ENCODE results near the gene SH2D4B.

The SH2D4B gene

GRCh38 chr10:80609331-80609730, 71.6 kb downstream of the SH2D4B start:
- H3K4me3 ChIP-seq (ENCODE audit: low read length), result no peak overlapping the region

GRCh38 chr10:80611481-80612185, 73.9 kb downstream of the SH2D4B start:
- H3K27me3 ChIP-seq (ENCODE audit: insufficient read depth, low read length), result no peaks in the 10 kb centered on the region
- H3K4me1 ChIP-seq (ENCODE audit: insufficient read depth, low read length), result no peaks in the 10 kb centered on the region
- no peaks in the 10 kb centered on the region for H3K36me3 ChIP-seq (ENCODE audit: insufficient read depth, low read length)
- no peaks in the 10 kb centered on the region for H3K9me3 ChIP-seq (ENCODE audit: low read length)
- H3K4me3 ChIP-seq (ENCODE audit: low read length), result no peak overlapping the region
- no peak overlapping the region for H2AFZ ChIP-seq (ENCODE audit: low read depth, low read length)

More at GRCh38 chr10:80609331-80609730, 71.6 kb downstream of the SH2D4B start:
- H2AFZ ChIP-seq (ENCODE audit: low read depth, low read length), result no peak overlapping the region
- no peaks in the 10 kb centered on the region for H3K36me3 ChIP-seq (ENCODE audit: insufficient read depth, low read length)
- H3K27me3 ChIP-seq (ENCODE audit: insufficient read depth, low read length), result no peaks in the 10 kb centered on the region
- no peaks in the 10 kb centered on the region for H3K4me1 ChIP-seq (ENCODE audit: insufficient read depth, low read length)
- H3K9me3 ChIP-seq (ENCODE audit: low read length), result no peaks in the 10 kb centered on the region

DNA sequence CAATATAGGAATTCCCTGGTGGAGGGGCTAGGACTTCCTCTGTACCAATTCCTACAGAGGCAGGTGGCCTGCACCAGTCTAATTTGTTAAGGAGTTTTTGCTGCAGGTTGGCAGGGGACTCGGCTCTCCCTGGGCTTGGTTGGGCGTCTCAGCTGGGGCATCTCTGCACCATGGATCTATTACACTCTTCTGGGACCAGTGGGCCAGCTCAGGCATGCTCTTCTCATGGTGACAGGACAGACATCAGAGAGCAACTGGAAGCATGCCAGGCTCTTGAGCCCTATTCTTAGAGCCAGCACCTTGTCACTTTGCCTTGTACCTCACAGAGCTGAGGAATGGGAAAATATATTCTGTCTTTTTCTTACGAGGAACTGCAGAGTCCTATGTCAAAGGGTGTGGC, 74.6 kb downstream of the SH2D4B start:
- no peak overlapping the region for H3K4me3 ChIP-seq (ENCODE audit: low read length)
- H3K9me3 ChIP-seq (ENCODE audit: low read length), result no peaks in the 10 kb centered on the region
- H3K4me1 ChIP-seq (ENCODE audit: insufficient read depth, low read length), result no peaks in the 10 kb centered on the region
- no peaks in the 10 kb centered on the region for H3K36me3 ChIP-seq (ENCODE audit: insufficient read depth, low read length)
- no peak overlapping the region for H2AFZ ChIP-seq (ENCODE audit: low read depth, low read length)
- H3K27me3 ChIP-seq (ENCODE audit: insufficient read depth, low read length), result no peaks in the 10 kb centered on the region

DNA sequence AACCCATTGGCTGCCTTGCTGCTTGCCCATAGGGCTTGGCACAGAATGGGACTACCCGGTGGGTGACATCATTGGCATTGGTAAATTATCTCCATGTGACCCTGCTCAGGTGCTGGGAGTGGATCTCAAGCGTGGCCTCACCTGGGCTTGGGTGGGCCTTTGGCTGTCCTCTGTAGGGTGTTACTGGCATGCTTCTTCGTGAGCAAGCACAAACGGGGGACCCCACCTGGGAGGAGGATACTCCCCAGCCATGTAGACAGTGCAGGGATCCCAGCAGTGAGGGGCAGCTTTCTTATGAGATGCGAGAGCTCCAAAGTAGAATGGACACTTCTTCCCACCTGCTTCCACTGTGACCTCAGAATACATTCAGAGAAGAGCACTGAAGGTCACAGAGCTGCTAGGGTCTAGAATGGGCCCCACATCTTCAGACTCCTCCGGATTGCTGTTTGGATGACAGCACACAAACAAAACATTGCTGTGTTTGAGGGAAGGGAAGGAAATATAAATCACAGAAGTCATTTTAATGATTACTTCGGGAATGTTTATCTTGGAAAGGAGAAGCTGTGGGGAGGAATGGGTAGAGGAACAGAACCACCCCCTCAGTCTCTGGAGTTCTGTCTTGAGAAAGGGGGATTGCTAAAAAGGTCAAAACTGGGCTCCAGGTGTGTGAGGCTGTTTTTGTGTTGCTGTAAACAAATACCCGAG, 75.9 kb downstream of the SH2D4B start:
- H3K4me1 ChIP-seq (ENCODE audit: insufficient read depth, low read length), result no peaks in the 10 kb centered on the region
- H3K27me3 ChIP-seq (ENCODE audit: insufficient read depth, low read length), result no peaks in the 10 kb centered on the region
- H2AFZ ChIP-seq (ENCODE audit: low read depth, low read length), result no peak overlapping the region
- H3K9me3 ChIP-seq (ENCODE audit: low read length), result no peaks in the 10 kb centered on the region
- no peak overlapping the region for H3K4me3 ChIP-seq (ENCODE audit: low read length)
- no peaks in the 10 kb centered on the region for H3K36me3 ChIP-seq (ENCODE audit: insufficient read depth, low read length)

GRCh38 chr10:80614576-80615416, 77.1 kb downstream of the SH2D4B start:
- no peak overlapping the region for H3K4me3 ChIP-seq (ENCODE audit: low read length)
- H3K4me1 ChIP-seq (ENCODE audit: insufficient read depth, low read length), result no peaks in the 10 kb centered on the region
- no peak overlapping the region for H2AFZ ChIP-seq (ENCODE audit: low read depth, low read length)
- no peaks in the 10 kb centered on the region for H3K9me3 ChIP-seq (ENCODE audit: low read length)
- no peaks in the 10 kb centered on the region for H3K27me3 ChIP-seq (ENCODE audit: insufficient read depth, low read length)
- H3K36me3 ChIP-seq (ENCODE audit: insufficient read depth, low read length), result no peaks in the 10 kb centered on the region

- Histone ChIP-seq H3K36me3 (ENCODE audit: insufficient read depth, low read length) (no peaks in the 10 kb centered on the region), H3K27me3 (ENCODE audit: insufficient read depth, low read length) (no peaks in the 10 kb centered on the region), H3K4me1 (ENCODE audit: insufficient read depth, low read length) (no peaks in the 10 kb centered on the region), H3K9me3 (ENCODE audit: low read length) (no peaks in the 10 kb centered on the region), H3K4me3 (ENCODE audit: low read length) (no peak overlapping the region), H2AFZ (ENCODE audit: low read depth, low read length) (no peak overlapping the region)
Measured at GRCh38 chr10:80617807-80618206, 80.1 kb downstream of the SH2D4B start.

DNA sequence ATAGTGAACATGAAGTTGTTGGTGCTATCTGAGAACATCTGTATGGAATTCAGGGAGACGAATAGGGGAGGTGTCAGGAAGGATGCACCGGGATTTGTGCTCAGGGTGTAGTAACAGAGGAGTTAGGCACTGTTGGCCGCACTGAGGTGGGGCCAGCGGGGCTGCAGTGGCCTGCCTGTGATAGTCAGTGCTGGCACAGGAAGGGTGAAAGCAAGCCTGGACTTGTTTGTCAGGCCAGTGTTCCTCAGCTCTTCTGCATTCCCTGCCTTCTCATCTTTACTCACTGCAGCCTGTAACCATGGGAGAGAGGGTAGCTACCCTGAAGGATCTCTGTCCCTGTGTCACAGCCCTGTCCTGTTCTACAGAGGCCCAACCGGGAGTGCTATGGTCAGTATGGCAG, 81.3 kb downstream of the SH2D4B start:
- no peak overlapping the region for H2AFZ ChIP-seq (ENCODE audit: low read depth, low read length)
- H3K27me3 ChIP-seq (ENCODE audit: insufficient read depth, low read length), result no peaks in the 10 kb centered on the region
- no peaks in the 10 kb centered on the region for H3K4me1 ChIP-seq (ENCODE audit: insufficient read depth, low read length)
- no peak overlapping the region for H3K4me3 ChIP-seq (ENCODE audit: low read length)
- no peaks in the 10 kb centered on the region for H3K36me3 ChIP-seq (ENCODE audit: insufficient read depth, low read length)
- H3K9me3 ChIP-seq (ENCODE audit: low read length), result no peaks in the 10 kb centered on the region

DNA sequence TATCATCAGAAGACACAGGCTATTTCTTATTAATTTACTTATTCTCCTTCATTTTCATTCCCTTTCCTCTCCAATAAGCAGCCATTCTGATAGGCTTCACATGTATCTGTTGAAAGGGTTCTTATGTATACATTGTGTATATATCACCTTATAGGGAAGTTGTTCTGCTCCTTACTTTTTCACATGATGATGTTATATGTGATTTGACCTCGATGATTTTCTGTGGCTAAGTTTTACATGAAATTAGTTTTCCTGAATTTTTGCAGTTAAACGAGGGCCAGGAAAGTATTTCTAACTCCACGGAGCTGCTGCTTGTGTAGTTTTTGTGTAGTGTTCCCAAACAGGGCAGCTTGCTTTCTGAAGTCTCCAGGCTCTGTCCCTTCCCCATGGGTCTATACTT, 84.5 kb downstream of the SH2D4B start:
- H3K9me3 ChIP-seq (ENCODE audit: low read length), result no peaks in the 10 kb centered on the region
- no peak overlapping the region for H3K4me3 ChIP-seq (ENCODE audit: low read length)
- H3K36me3 ChIP-seq (ENCODE audit: insufficient read depth, low read length), result no peaks in the 10 kb centered on the region
- H2AFZ ChIP-seq (ENCODE audit: low read depth, low read length), result no peak overlapping the region
- H3K4me1 ChIP-seq (ENCODE audit: insufficient read depth, low read length), result no peaks in the 10 kb centered on the region
- H3K27me3 ChIP-seq (ENCODE audit: insufficient read depth, low read length), result no peaks in the 10 kb centered on the region

- Histone ChIP-seq H3K4me1 (ENCODE audit: insufficient read depth, low read length) (no peaks in the 10 kb centered on the region), H3K9me3 (ENCODE audit: low read length) (no peaks in the 10 kb centered on the region), H3K27me3 (ENCODE audit: insufficient read depth, low read length) (no peaks in the 10 kb centered on the region), H3K4me3 (ENCODE audit: low read length) (no peak overlapping the region), H2AFZ (ENCODE audit: low read depth, low read length) (no peak overlapping the region), H3K36me3 (ENCODE audit: insufficient read depth, low read length) (no peaks in the 10 kb centered on the region)
Measured at GRCh38 chr10:80630324-80630723, 92.6 kb downstream of the SH2D4B start.

GRCh38 chr10:80632742-80633141, 95.0 kb downstream of the SH2D4B start:
- Histone ChIP-seq H3K27me3 (ENCODE audit: insufficient read depth, low read length) (no peaks in the 10 kb centered on the region), H2AFZ (ENCODE audit: low read depth, low read length) (no peak overlapping the region), H3K4me1 (ENCODE audit: insufficient read depth, low read length) (no peaks in the 10 kb centered on the region)

GRCh38 chr10:80633383-80633860, 95.7 kb downstream of the SH2D4B start:
- Histone ChIP-seq H3K4me3 (ENCODE audit: low read length) (no peak overlapping the region), H3K4me1 (ENCODE audit: insufficient read depth, low read length) (no peaks in the 10 kb centered on the region), H3K9me3 (ENCODE audit: low read length) (no peaks in the 10 kb centered on the region), H2AFZ (ENCODE audit: low read depth, low read length) (no peak overlapping the region), H3K36me3 (ENCODE audit: insufficient read depth, low read length) (no peaks in the 10 kb centered on the region), H3K27me3 (ENCODE audit: insufficient read depth, low read length) (no peaks in the 10 kb centered on the region)

More at GRCh38 chr10:80632742-80633141, 95.0 kb downstream of the SH2D4B start:
- Histone ChIP-seq H3K9me3 (ENCODE audit: low read length) (no peaks in the 10 kb centered on the region), H3K36me3 (ENCODE audit: insufficient read depth, low read length) (no peaks in the 10 kb centered on the region), H3K4me3 (ENCODE audit: low read length) (no peak overlapping the region)

DNA sequence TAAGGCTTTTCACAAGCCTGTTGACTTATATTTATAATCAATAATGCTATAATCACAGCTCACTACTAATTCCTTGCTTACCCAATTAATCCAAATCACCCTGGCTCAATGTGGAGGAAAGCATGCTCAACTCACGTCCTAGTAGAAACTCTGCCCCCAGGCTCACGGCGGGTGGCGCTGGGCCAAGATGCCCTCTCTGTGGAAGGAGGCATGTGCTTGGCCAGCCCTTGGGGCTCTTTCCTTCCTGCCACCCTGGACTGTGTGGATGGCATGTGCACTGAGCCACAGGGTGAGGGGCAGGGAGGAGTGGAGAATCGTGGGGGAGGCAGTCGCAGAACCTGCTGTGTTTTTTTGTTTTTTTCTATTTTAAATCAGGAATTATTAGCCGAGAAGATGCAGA, 96.2 kb downstream of the SH2D4B start:
- no peak overlapping the region for H3K4me3 ChIP-seq (ENCODE audit: low read length)
- H2AFZ ChIP-seq (ENCODE audit: low read depth, low read length), result no peak overlapping the region
- H3K9me3 ChIP-seq (ENCODE audit: low read length), result no peaks in the 10 kb centered on the region
- no peaks in the 10 kb centered on the region for H3K4me1 ChIP-seq (ENCODE audit: insufficient read depth, low read length)
- H3K36me3 ChIP-seq (ENCODE audit: insufficient read depth, low read length), result no peaks in the 10 kb centered on the region
- no peaks in the 10 kb centered on the region for H3K27me3 ChIP-seq (ENCODE audit: insufficient read depth, low read length)

DNA sequence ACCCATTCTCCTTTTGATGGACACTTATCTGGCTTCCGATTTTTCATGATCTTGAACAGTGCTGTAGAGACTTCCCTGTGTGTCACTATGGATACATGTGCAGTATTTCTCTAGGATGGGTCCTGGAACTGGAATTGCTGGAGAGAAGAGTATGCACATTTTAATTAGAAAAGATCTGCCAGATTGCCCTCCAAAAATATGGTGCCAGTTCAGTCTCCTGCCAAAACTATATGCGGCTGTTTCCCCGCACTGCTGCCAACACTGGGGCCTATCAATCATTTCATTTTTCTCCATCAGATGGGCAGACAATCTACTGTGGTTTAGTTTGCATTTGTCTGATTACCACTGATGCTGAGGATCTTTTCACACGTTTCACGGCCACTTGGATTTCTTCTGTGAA, 105.0 kb downstream of the SH2D4B start:
- Histone ChIP-seq H3K27me3 (ENCODE audit: insufficient read depth, low read length) (no peaks in the 10 kb centered on the region), H3K4me1 (ENCODE audit: insufficient read depth, low read length) (no peaks in the 10 kb centered on the region), H3K4me3 (ENCODE audit: low read length) (no peak overlapping the region), H3K9me3 (ENCODE audit: low read length) (no peaks in the 10 kb centered on the region), H3K36me3 (ENCODE audit: insufficient read depth, low read length) (no peaks in the 10 kb centered on the region), H2AFZ (ENCODE audit: low read depth, low read length) (no peak overlapping the region)
